SHP77 treated with DMSO at 0.1 percent for 48 hours (cell line): ENCODE data around the gene SHFL.

ENCODE experiments used
- DNase-seq: peaks from one replicate; lab custom pipeline; 2025; lab: John Stamatoyannopoulos, UW

Gene SHFL

DNA sequence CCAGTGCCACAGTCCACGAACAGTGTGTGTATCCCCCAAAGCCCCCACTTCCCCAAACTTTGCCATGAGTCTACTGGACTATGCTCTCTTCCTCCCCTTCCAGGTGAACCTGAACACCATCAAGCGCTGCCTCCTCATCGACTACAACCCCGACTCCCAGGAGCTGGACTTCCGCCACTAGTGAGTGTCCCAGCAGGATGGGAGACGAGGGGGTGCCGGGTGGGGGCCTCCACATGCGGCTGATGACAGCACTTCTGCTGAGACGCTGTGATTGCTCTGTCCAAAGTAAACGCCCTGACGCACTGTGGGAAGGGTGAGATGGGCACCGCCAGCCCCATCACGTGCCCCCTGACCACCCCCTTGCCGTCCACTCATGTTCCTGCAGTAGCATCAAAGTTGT lies 23.4 kb downstream of the SHFL start:
- no peak for DNase-seq

DNA sequence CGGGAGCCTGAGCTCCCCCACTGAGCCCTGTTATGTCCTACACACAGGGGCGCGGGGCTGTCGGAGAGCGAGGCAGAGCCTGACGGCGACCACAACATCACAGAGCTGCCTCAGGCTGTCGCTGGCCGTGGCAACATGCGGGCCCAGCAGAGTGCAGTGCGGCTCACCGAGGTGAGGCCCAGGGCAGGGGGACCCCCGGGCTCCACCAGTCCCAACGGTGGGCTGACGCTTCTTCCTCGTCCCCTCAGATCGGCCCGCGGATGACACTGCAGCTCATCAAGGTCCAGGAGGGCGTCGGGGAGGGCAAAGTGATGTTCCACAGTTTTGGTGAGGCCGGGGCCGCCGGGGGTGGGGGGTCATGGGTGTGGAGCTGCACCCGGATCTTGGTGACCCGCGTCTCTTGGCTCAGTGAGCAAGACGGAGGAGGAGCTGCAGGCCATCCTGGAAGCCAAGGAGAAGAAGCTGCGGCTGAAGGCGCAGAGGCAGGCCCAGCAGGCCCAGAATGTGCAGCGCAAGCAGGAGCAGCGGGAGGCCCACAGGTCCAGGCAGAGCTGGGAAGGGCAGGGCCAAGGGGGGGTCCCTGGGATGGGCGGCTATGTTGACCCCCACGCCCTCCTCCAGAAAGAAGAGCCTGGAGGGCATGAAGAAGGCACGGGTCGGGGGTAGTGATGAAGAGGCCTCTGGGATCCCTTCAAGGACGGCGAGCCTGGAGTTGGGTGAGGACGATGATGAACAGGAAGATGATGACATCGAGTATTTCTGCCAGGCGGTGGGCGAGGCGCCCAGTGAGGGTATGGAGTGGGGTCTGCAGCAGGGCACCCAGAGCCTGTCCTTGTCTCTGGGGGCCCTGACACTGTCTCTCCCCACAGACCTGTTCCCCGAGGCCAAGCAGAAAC lies 24.2 kb downstream of the SHFL start:
- DNase-seq = no peak

DNA sequence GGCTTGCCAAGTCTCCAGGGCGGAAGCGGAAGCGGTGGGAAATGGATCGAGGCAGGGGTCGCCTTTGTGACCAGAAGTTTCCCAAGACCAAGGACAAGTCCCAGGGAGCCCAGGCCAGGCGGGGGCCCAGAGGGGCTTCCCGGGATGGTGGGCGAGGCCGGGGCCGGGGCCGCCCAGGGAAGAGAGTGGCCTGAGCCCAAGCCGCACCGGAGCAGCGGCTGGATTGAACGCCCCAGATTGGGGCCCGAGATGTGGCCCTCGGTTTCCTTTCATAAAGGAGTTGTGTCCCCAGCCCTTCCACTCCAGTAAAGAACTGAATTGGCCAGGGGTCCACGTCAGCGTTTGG lies 24.8 kb downstream of the SHFL start:
- no peak for DNase-seq

DNA sequence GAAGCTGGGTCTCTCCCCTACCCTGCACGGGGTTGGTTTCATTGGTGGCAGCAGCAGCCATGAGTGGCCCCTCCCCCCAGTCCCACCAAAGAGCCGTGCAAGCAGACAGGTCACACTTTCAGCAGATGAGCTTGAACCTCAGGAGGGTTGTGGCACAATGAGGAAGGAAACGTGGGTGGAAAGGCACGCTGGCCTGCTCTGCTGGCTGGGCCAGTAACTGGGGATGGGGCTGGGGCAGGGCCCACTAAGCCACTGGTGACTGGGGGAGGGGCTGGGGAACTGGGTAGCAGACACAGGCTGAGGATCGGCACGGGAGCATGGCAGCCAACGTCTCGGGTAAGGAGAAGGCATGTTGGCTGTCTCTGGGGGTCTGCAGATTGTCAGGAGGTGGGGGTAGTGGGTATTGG lies 25.3 kb downstream of the SHFL start, which contains the start of gene P2RY11:
P2RY11 (plus strand) TSS at position 289 of the 407 bp plus-strand sequence; CDS start at position 318, 29 bp downstream.
- DNase-seq = no peak

DNA sequence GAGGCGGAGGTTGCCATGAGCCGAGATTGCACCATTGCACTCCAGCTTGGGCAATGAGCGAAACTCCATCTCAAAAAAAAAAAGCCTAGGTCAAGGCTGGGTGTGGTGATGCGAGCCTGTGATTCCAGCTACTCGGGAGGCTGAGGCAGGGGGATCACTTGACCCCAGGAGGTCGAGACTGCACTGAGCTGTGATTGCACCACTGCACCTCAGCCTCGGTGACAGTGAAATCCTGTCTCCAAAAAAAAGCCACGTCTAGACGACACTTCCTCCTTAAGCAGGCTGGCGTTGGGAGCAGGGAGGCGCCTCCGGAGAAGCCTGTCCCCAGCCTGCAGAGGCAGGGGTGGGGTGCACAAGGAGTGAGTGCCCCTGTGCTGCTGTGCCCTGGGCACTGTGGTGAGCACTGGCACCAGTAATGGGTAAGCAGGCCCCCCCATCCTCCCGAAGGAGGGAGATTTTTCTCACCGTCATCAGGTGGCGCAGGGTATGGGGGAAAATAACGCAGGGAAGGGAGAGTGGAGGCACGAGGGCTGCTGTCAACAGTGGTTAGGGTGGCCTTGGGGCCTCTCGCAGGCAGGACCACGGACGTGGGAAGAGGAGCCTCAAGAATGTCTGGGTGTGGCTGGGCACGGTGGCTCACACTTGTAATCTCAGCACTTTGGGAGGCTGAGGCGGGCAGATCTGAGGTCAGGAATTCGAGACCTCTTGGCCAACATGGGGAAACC lies 26.1 kb downstream of the SHFL start:
- DNase-seq = no peak

DNA sequence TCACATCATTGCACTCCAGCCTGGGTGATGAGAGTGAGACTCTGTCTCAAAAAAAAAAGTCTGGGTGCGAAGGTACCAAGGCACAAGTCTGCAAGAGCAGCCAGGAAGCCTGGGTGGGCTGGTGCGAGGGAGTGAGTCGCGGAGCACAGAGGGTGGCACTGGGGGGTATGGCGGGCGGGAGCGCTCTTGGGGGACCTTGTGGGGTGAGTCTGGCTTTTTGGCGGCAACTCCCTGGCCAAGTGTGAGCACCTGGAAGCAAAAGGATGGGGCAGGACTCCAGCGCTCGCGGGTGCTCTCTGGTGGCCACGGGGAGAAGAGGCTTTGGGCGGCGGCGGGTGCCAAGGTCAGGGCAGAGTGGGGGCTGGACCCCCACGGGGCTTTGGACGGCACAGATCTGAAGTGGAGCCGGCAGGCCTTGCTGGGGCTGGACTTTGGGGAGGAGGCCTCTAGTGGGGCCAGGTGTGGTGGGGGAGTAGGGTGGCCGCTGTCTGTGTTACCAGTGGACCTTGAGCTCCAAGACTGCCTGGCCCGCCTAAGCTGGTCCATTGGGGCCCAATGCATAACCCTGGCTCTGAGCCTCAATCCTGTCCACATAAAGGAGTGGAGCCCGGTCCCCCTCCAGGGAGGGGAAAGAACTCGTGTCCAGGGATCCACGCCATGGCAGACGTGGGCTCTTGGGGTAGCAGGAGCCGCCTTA lies 26.9 kb downstream of the SHFL start:
- DNase-seq = no peak

DNA sequence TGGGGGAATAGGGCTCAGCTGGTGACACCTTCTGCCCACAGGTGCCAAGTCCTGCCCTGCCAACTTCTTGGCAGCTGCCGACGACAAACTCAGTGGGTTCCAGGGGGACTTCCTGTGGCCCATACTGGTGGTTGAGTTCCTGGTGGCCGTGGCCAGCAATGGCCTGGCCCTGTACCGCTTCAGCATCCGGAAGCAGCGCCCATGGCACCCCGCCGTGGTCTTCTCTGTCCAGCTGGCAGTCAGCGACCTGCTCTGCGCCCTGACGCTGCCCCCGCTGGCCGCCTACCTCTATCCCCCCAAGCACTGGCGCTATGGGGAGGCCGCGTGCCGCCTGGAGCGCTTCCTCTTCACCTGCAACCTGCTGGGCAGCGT lies 27.5 kb downstream of the SHFL start:
- DNase-seq = no peak

DNA sequence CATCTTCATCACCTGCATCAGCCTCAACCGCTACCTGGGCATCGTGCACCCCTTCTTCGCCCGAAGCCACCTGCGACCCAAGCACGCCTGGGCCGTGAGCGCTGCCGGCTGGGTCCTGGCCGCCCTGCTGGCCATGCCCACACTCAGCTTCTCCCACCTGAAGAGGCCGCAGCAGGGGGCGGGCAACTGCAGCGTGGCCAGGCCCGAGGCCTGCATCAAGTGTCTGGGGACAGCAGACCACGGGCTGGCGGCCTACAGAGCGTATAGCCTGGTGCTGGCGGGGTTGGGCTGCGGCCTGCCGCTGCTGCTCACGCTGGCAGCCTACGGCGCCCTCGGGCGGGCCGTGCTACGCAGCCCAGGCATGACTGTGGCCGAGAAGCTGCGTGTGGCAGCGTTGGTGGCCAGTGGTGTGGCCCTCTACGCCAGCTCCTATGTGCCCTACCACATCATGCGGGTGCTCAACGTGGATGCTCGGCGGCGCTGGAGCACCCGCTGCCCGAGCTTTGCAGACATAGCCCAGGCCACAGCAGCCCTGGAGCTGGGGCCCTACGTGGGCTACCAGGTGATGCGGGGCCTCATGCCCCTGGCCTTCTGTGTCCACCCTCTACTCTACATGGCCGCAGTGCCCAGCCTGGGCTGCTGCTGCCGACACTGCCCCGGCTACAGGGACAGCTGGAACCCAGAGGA lies 28.0 kb downstream of the SHFL start:
- no peak for DNase-seq

DNA sequence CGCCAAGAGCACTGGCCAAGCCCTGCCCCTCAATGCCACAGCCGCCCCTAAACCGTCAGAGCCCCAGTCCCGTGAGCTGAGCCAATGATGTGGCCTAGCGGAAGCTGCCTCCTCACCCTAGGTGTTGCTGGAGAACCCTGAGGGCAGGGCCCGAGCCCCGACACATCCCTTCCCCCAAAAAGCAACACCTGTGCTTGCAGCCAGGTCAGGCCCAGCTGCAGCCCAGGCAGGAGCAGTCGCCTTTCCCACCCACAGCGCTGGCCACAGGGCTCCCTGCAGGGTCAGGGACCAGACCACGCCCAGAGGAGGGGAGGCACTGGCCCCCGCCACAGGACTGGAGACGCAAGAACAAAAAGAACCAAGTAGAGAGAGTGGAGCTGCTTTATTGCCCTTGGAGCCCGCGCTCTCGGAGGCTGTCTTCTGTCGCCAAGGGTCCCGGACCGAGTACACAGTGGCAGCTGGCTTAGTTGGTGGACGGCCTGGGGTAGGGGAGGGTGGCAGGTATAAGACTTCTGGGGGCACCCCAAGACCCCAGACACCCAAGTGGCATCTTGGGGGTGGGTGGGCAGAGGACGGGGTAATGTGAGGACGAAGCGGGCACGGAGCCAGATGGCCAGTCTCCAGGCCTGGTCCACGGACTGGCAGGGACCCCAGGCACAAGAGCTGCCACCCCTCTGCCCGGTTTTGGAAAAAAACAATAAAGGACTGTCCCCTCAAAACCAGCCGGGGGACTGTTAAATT lies 28.7 kb downstream of the SHFL start:
- no peak for DNase-seq

DNA sequence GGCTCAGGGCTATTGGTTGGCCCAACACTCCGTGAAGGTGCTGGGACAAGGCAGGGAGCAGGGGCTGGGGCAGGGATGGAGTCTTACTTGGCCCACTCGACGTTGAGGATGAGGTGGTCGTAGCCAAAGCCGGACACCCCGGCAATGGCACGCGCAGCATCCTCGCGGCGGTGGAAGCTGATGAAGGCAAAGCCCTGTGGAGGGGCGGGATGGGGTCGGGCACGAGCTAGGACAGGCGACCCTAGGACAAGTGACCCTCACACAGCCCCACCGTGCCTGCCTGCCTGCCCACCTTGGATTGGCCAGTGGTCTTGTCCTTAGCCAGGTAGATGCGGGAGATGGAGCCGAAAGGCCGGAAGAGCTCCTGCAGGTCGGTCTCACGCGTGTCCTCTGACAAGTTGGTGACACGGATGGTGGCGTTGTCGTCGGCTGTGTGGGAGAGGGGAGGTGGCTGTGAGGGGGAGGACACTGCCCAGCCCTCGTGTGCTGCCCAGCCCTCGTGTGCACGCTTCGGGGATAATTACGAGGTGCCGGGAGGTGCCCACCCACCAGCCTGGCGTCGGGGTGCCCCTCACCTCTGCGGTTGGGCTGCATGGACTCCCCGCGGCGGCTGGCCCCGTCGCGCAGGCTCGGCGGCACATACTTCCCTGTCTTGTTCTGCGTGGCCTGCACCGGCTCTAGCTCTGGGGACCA lies 29.4 kb downstream of the SHFL start:
- no peak for DNase-seq

DNA sequence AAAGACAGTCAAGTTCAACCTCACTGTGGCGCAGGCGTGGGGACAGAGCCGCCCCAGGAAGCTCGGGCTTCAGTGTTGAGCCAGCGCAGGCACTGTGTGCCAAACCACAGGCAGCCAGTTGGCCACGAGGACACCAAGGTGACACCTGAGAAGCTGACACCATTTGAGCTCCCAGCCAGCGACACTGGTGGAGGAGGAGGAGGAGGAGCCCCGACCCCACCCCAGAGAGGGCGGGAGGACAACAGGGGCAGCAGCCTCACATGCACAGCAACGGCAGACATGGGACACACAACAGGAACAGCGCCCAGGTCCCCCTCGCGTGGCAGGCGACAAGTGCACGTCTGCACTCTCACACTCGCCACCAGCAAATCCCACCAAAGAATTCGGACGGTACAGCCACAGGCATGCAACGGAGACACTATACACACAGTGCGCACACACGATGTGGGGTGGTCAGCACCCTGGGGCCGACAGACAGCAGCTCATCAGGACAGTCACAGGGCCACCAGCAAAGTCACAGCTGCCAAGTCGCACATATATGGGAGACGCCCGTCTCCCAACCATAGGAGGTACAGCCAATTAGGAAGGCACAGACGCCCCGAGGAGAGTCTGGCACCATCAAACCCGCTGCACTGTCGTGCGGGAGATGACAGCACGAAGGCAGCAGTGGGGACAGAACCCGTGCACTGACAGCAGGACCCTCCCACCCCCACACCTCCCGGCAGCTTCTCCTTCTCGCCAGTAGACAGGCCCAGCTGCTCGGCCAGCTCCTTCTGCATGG lies 30.2 kb downstream of the SHFL start:
- no peak for DNase-seq

DNA sequence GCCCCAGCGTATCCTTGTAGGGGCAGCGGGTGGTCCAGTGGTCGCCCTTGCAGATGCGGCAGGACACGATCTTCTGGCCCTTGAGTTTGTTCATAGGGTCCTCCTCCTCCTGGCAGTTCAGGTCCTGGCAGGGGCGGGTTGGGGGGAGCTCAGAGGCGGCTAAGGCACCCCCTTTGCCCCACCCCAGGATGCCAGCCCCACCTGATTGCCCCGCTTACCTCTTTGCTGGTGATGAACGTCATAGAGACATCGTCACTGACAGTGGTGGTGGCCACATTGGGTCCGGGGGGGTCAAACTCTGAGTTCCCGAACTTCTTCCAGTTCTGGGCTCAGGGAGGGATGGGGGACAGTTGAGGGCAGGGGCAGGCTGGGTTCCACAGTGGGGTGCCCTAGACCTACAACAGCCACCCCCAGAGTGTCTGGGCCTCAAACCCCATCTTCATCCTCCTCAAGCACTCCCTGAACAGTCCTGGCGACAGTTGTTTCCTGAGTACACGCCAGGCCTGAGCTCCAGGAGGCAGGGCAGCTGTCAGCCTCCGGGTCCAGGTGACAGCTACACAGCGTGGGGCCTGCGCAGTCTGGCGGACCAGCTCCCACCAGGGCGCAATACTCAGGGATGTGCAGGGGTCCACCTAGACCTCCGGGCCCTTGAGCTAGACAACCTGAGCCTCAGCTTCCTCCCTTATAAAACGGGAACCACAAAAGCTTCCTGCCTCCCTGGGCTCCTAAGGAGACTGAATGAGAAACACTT lies 30.9 kb downstream of the SHFL start:
- DNase-seq = no peak

DNA sequence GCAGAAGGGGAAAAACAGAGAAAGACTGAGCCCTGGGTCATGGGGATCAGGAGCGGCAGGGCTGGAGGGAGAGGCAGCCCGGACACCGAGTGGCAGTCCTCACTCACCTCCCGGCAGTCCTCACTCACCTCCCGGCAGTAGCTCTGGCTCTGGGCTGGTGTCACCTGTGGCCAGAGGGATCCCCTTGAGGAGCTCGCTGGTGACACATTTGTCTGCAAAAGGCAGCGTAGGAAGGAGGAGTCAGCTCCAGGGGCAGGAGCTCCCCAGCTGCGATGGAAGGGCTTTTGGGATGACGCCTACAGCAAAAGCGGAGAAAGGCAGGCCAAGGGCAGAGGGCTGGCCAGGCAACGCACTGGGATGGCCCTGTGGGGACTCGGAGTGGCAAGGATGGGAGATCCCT lies 32.8 kb downstream of the SHFL start:
- DNase-seq = no peak

DNA sequence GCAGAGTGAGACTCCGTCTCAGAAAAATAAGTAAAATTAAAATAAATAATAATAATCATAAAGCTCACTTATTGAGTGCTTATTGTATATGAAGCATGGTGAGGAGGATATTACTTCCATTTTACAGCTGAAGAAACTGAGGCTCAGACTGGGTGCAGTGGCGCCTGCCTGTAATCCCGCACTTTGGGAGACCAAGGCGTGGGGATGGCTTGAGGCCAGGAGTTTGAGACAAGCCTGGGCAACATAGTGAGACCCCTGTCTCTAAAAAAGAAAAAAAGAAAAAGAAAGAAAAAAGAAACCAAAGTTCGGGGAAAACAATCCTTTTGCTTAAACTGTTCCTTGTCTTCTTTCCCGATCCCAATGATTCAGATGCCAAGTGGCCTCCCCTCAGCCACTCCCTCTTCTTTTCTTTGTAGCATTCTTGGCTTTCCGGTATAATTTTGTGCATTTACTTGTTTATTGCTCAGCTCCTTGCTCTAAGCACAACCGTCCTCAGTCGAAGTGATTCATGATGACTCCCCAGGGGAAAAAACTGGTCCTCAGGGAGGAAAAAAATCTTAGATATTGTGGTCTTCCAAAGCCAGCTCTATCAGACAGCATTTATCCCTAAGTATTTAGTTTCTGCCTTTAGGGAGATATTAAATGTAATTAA lies 34.5 kb downstream of the SHFL start:
- no peak for DNase-seq

DNA sequence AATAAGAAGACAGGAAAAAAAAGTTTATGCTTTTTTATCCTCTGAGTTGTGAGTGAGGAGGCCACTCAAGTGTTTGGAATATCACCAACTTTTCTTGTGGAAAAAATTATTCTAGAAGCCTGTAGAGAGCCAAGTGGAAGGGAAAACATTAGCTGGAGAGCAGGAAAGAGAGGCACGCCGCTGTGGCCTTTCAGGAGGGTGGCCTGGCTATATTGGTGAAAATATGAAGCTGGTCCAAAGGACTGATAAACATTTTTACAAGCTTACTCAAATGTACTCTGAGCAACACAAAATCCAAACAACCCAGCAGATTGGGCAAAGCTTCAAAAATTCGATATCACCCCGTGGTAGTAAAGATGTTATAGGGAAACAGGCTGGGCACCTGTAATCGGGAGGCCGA lies 35.9 kb downstream of the SHFL start:
- no peak for DNase-seq

DNA sequence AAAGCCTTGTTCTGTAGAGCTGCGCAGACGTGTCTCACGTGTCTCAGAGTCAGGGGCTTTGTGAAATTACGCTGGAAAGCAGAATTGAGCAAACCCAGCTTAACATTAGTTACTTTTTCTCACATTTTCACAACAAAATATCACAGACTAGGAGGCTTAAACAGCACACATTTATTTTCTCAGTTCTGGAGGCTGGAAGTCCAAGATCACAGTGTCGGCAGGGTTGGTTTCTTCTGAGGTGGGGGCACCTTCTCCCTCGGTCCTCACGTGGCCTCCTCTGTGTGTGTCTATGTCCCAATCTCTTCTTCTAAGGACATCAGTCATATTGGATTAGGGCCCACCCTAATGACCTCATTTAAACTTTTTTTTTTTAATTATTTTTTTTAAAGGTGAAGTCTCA lies 38.3 kb downstream of the SHFL start:
- no peak for DNase-seq

DNA sequence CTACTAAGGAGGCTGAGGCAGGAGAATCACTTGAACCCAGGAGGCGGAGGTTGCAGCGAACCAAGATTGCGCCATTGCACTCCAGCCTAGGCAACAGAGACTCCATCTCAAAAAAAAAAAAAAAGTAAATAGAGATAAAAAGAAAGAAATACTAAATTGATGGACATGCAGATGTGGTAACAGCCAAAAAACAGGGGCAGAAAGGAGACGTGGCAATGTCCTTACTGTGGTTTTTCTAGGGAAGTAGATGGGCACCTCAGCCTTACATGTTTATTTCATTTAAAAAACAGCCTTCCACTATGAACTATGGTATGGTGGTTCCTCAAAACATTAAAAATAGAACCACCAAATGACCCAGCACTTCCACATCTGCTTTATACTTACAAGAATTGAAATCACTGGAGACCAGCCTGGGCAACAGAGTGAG lies 40.1 kb downstream of the SHFL start:
- DNase-seq = no peak

DNA sequence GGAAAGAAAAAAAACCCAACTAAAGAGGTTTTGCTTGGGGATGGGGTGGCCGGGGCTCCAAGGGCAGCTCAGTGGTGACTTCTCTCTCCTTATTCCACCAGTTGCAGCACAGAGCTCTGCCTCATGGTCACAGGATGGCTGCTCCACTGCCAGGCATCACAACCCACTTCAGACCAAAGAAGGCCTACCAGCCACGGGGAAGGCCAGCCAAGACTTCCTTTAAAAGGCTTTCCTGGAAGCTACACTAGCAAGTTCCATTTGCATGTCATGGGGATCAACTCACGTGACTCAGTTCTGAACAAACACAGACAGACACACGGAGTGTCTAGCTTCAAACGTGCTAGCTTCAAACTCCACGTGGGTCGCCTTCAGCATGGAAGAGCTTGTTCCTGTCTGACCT lies 46.8 kb downstream of the SHFL start:
- no peak for DNase-seq

DNA sequence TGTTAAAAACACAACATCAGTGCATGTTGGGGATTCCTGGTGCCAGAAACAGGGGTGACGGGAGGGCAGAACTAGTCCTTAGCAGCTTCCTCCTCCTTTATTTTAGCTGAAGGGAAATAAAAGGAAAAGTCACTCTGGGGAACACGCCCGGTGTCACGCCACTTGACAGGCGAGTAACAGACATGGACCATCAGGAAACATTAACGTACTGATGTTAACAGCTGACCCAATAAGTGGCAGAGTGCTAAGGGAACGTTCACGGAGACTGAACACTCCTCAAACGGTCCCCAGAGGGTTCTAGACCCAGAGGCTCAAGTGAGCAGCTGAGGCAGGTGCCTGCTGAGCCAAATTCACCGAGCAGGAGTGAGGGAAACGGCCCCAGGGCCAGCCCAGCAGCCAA lies 47.5 kb downstream of the SHFL start:
- DNase-seq = no peak
